Liver (tissue), 9 donors: ENCODE measurements around the gene OSBPL1A. TPM values are rescaled to one million over a fixed set of nuclear protein-coding genes. Genes with fewer than 3 reads are reported as not detected.

ENCODE experiments used
- DNase-seq: peaks from one replicate; pipeline ENCODE4 v3.0.0-alpha.2; 2017; ENCODE audit warnings: low spot score
- H3K27ac ChIP-seq, 2 donors: one replicate each; pipeline ENCODE4 v1.7.0; 2013; ENCODE audit warnings: inconsistent platforms in 2 of 2, low read length in 2 of 2, control low read depth in 1 of 2, low read depth in 1 of 2, mild to moderate bottlenecking in 1 of 2
- H3K27me3 ChIP-seq, 4 donors: one replicate each; pipeline versions ENCODE4 v1.6.1 to v1.7.0; 2013; ENCODE audit warnings: low read length in 3 of 4, inconsistent platforms in 1 of 4, mild to moderate bottlenecking in 1 of 4, moderate library complexity in 1 of 4; ENCODE audit not compliant: control insufficient read depth in 4 of 4, insufficient read depth in 4 of 4
- H3K36me3 ChIP-seq, 4 donors: one replicate each; pipeline versions ENCODE4 v1.6.1 to v1.7.0; 2013; ENCODE audit warnings: low read length in 3 of 4, mild to moderate bottlenecking in 3 of 4, low read depth in 1 of 4, moderate library complexity in 1 of 4; ENCODE audit not compliant: control insufficient read depth in 4 of 4, insufficient read depth in 3 of 4
- H3K4me1 ChIP-seq, 4 donors: one replicate each; pipeline versions ENCODE4 v1.6.1 to v1.7.0; 2013; ENCODE audit warnings: low read length in 3 of 4, mild to moderate bottlenecking in 3 of 4, moderate library complexity in 1 of 4; ENCODE audit not compliant: control insufficient read depth in 4 of 4, insufficient read depth in 4 of 4
- H3K4me3 ChIP-seq, 3 donors: one replicate each; pipeline versions ENCODE4 v1.6.1 to v1.7.0; 2013; ENCODE audit warnings: low read length in 3 of 3, control low read depth in 1 of 3, low read depth in 1 of 3, mild to moderate bottlenecking in 1 of 3
- H3K9ac ChIP-seq, 2 donors: one replicate each; pipeline ENCODE4 v1.7.0; 2013; ENCODE audit warnings: low read length in 2 of 2, mild to moderate bottlenecking in 2 of 2, moderate library complexity in 2 of 2, control low read depth in 1 of 2, low read depth in 1 of 2
- H3K9me3 ChIP-seq, 4 donors: one replicate each; pipeline versions ENCODE4 v1.6.1 to v1.7.0; 2013; ENCODE audit warnings: low read length in 3 of 4; ENCODE audit not compliant: control insufficient read depth in 4 of 4
- ATF3 ChIP-seq: IDR thresholded peaks from 2 replicates; pipeline ENCODE4 v1.6.1; 2016; ENCODE audit warnings: antibody characterized with exemption
- CTCF ChIP-seq: fragments of 150-350 bp; IDR thresholded peaks from 2 replicates; pipeline ENCODE4 v1.5.1; 2017; ENCODE audit warnings: improper control_type of control experiment, low read depth, low read length; ENCODE audit not compliant: missing input control
- EGR1 ChIP-seq, 2 donors: IDR thresholded peaks; 2 replicates each; pipeline ENCODE4 v1.6.1; 2016 to 2018; ENCODE audit warnings: antibody characterized with exemption in 2 of 2, low read depth in 2 of 2
- FOXA1 ChIP-seq: IDR thresholded peaks from 2 replicates; pipeline ENCODE4 v1.6.1; 2016; ENCODE audit warnings: antibody characterized with exemption
- FOXA2 ChIP-seq: IDR thresholded peaks from 2 replicates; pipeline ENCODE4 v1.6.1; 2016; ENCODE audit warnings: antibody characterized with exemption
- GABPA ChIP-seq, 2 donors: IDR thresholded peaks in 1 of 2; conservative IDR thresholded peaks in 1 of 2; 2 replicates each; pipeline ENCODE4 v1.6.1; 2016; ENCODE audit warnings: antibody characterized with exemption in 2 of 2, mild to moderate bottlenecking in 1 of 2, moderate library complexity in 1 of 2
- HNF4A ChIP-seq, 2 donors: conservative IDR thresholded peaks; 2 replicates each; pipeline ENCODE4 v1.6.1; 2016; ENCODE audit warnings: antibody characterized with exemption in 2 of 2, mild to moderate bottlenecking in 2 of 2
- HNF4G ChIP-seq: IDR thresholded peaks from 2 replicates; pipeline ENCODE4 v1.6.1; 2016; ENCODE audit warnings: antibody characterized with exemption
- JUND ChIP-seq, 2 donors: IDR thresholded peaks; 2 replicates each; pipeline ENCODE4 v1.6.1; 2016; ENCODE audit warnings: antibody characterized with exemption in 2 of 2
- NR2F2 ChIP-seq: IDR thresholded peaks from 2 replicates; pipeline ENCODE4 v1.6.1; 2016; ENCODE audit warnings: antibody characterized with exemption
- RAD21 ChIP-seq, 2 donors: IDR thresholded peaks; 2 replicates each; pipeline ENCODE4 v1.6.1; 2016; ENCODE audit warnings: antibody characterized with exemption in 2 of 2, mild to moderate bottlenecking in 2 of 2
- RXRA ChIP-seq, 2 donors: IDR thresholded peaks; 2 replicates each; pipeline ENCODE4 v1.6.1; 2017 to 2018; ENCODE audit warnings: antibody characterized with exemption in 2 of 2, mild to moderate bottlenecking in 1 of 2
- SP1 ChIP-seq: IDR thresholded peaks from 2 replicates; pipeline ENCODE4 v1.6.1; 2018; ENCODE audit warnings: antibody characterized with exemption, mild to moderate bottlenecking
- TAF1 ChIP-seq: conservative IDR thresholded peaks from 2 replicates; pipeline ENCODE4 v1.6.1; 2016; ENCODE audit warnings: antibody characterized with exemption, mild to moderate bottlenecking
- YY1 ChIP-seq: IDR thresholded peaks from 2 replicates; pipeline ENCODE4 v1.6.1; 2016; ENCODE audit warnings: antibody characterized with exemption, mild to moderate bottlenecking
- WGBS: extraction: QIAGEN DNeasy Blood & Tissue Kit; methylation state at CpG from one replicate; pipeline ENCODE4 v1.1.7; 2013; 5-methylcytosine and 5-hydroxymethylcytosine counted together
- polyA plus RNA-seq, 2 donors: library from polyadenylated mRNA; stranded (reverse) in 1 of 2; unstranded in 1 of 2; fragments of 200-250 nt in 1 of 2; fragments of >200 nt in 1 of 2; fragmentation: Nextera tagmentation in 1 of 2; extraction: Ambion mirVana in 1 of 2; gene quantifications; one replicate each; pipeline versions ENCODE4 v1.2.1 to v1.2.3, GENCODE V29; 2013 to 2015
- total RNA-seq, 2 donors: library from RNA; depleted of rRNA; stranded (reverse); fragments of >200 nt; gene quantifications; one replicate each; pipeline ENCODE4 v1.2.3, GENCODE V29; 2014
- TF ChIP-seq, protein P1 (sequence below): IDR thresholded peaks from 2 replicates; pipeline ENCODE4 v1.6.1; 2016; ENCODE audit warnings: antibody characterized with exemption, mild to moderate bottlenecking
- TF ChIP-seq, protein P2 (sequence below): IDR thresholded peaks from 2 replicates; pipeline ENCODE4 v1.6.1; 2016; ENCODE audit warnings: antibody characterized with exemption
- TF ChIP-seq, protein P3 (sequence below): IDR thresholded peaks from 2 replicates; pipeline ENCODE4 v1.6.1; 2016; ENCODE audit warnings: antibody characterized with exemption
- donor health status: healthy.
- donor health status: healthy.
- donor health status: healthy.
- donor health status: healthy.
- donor health status: healthy.

Gene OSBPL1A
- total and polyA plus RNA-seq, 4 donors = 5.4 to 12.6 (median 8.9) TPM

- Histone ChIP-seq H3K27ac (no peak overlapping the region), H3K4me1 (peaks cover 0 to 11% (median 6%) of the 10 kb centered on the region in 4 donors), H3K27me3 (no peaks in the 10 kb centered on the region), H3K9ac (no peak overlapping the region), H3K4me3 (no peak overlapping the region), H3K9me3 (no peaks in the 10 kb centered on the region), H3K36me3 (no peaks in the 10 kb centered on the region)
- WGBS = 92% methylated on average over 1 of the region's 1 CpG
- TF ChIP-seq JUND (IDR thresholded peaks at IDR 0.05) (no peak), TAF1 (no peak), RXRA (IDR thresholded peaks at IDR 0.05) (no peak), GABPA (IDR thresholded peaks at IDR 0.05 in 1 of 2, conservative IDR thresholded peaks at IDR 0.05 in 1 of 2) (no peak), EGR1 (IDR thresholded peaks at IDR 0.05; ENCODE audit: low read depth in 2 of 2) (no peak), CTCF (no peak), ATF3 (no peak)
- DNase-seq = no peak
Measured at GRCh38 chr18:24187689-24188088, 209.9 kb downstream of the OSBPL1A start.

DNA sequence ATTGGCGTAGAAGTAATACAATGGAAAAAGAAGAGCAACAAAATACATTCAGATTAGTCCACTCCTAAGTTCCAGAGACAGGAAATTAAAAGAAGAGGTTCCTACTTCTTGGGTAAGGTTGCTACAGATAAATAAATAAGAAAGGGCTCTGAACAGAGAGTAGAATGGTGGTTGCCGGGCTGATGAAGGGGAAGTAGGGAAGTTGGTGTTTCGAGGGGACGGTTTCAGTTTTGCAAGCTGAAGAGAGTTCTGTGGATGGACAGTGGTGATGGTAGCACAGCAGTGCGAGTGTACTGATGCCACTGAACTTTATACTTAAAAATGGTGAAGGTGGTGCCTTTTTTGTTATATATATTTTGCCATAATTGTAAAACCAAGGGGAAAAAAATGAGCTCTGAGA, 210.6 kb downstream of the OSBPL1A start:
- Histone ChIP-seq H3K9me3 (no peaks in the 10 kb centered on the region), H3K4me1 (peaks cover 0 to 11% (median 6%) of the 10 kb centered on the region in 4 donors), H3K9ac (no peak overlapping the region), H3K27me3 (no peaks in the 10 kb centered on the region), H3K4me3 (no peak overlapping the region), H3K36me3 (no peaks in the 10 kb centered on the region), H3K27ac (no peak overlapping the region)
- TF ChIP-seq GABPA (IDR thresholded peaks at IDR 0.05 in 1 of 2, conservative IDR thresholded peaks at IDR 0.05 in 1 of 2) (no peak), FOXA1 (no peak), EGR1 (IDR thresholded peaks at IDR 0.05; ENCODE audit: low read depth in 2 of 2) (no peak), HNF4A (conservative IDR thresholded peaks at IDR 0.05) (no peak)
- TF ChIP-seq, protein P1, sequence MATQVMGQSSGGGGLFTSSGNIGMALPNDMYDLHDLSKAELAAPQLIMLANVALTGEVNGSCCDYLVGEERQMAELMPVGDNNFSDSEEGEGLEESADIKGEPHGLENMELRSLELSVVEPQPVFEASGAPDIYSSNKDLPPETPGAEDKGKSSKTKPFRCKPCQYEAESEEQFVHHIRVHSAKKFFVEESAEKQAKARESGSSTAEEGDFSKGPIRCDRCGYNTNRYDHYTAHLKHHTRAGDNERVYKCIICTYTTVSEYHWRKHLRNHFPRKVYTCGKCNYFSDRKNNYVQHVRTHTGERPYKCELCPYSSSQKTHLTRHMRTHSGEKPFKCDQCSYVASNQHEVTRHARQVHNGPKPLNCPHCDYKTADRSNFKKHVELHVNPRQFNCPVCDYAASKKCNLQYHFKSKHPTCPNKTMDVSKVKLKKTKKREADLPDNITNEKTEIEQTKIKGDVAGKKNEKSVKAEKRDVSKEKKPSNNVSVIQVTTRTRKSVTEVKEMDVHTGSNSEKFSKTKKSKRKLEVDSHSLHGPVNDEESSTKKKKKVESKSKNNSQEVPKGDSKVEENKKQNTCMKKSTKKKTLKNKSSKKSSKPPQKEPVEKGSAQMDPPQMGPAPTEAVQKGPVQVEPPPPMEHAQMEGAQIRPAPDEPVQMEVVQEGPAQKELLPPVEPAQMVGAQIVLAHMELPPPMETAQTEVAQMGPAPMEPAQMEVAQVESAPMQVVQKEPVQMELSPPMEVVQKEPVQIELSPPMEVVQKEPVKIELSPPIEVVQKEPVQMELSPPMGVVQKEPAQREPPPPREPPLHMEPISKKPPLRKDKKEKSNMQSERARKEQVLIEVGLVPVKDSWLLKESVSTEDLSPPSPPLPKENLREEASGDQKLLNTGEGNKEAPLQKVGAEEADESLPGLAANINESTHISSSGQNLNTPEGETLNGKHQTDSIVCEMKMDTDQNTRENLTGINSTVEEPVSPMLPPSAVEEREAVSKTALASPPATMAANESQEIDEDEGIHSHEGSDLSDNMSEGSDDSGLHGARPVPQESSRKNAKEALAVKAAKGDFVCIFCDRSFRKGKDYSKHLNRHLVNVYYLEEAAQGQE = no peak
- TF ChIP-seq, protein P2, sequence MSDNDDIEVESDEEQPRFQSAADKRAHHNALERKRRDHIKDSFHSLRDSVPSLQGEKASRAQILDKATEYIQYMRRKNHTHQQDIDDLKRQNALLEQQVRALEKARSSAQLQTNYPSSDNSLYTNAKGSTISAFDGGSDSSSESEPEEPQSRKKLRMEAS = no peak
- no peak for DNase-seq
- WGBS = 86% methylated on average over 5 of the region's 5 CpGs

DNA sequence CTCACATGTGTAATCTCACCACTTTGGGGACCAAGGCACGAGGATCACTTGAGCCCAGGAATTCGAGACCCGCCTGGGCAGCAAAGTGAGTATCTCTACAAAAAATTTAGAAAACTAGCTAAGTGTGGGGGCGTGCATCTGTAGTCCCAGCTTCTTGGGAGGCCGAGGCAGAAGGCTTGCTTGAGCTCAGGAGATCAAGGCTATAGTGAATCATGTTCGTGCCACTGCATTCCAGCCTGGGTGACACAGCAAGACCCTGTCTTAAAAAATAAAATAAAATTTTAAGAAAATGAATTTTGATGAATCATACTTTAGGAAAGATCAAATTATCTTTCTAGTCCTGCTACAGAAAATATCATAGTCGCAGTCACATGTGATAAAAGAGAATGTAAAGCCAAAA, 211.8 kb downstream of the OSBPL1A start:
- Histone ChIP-seq H3K27me3 (no peaks in the 10 kb centered on the region), H3K27ac (no peak overlapping the region), H3K36me3 (no peaks in the 10 kb centered on the region), H3K4me1 (peaks cover 0 to 11% (median 6%) of the 10 kb centered on the region in 4 donors), H3K9ac (no peak overlapping the region), H3K4me3 (no peak overlapping the region), H3K9me3 (no peaks in the 10 kb centered on the region)
- DNase-seq = no peak
- WGBS = 96% methylated on average over 7 of the region's 7 CpGs
- TF ChIP-seq, protein P2 = no peak
- TF ChIP-seq, protein P3, sequence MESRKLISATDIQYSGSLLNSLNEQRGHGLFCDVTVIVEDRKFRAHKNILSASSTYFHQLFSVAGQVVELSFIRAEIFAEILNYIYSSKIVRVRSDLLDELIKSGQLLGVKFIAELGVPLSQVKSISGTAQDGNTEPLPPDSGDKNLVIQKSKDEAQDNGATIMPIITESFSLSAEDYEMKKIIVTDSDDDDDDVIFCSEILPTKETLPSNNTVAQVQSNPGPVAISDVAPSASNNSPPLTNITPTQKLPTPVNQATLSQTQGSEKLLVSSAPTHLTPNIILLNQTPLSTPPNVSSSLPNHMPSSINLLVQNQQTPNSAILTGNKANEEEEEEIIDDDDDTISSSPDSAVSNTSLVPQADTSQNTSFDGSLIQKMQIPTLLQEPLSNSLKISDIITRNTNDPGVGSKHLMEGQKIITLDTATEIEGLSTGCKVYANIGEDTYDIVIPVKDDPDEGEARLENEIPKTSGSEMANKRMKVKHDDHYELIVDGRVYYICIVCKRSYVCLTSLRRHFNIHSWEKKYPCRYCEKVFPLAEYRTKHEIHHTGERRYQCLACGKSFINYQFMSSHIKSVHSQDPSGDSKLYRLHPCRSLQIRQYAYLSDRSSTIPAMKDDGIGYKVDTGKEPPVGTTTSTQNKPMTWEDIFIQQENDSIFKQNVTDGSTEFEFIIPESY = no peak
- no peak for TF ChIP-seq YY1
- TF ChIP-seq HNF4G = no peak
- TF ChIP-seq NR2F2 = no peak
- no peak for TF ChIP-seq FOXA1
- TF ChIP-seq SP1 = no peak
- TF ChIP-seq JUND (IDR thresholded peaks at IDR 0.05) = no peak
- no peak for TF ChIP-seq FOXA2
- TF ChIP-seq RAD21 (IDR thresholded peaks at IDR 0.05) = no peak
- no peak for TF ChIP-seq EGR1 (IDR thresholded peaks at IDR 0.05; ENCODE audit: low read depth in 2 of 2)
- no peak for TF ChIP-seq TAF1
- TF ChIP-seq CTCF = no peak
